IMR-90 (cell line): ENCODE data around the gene HES6. TPM values are rescaled to one million over a fixed set of nuclear protein-coding genes. Genes with fewer than 3 reads are reported as not detected.

Source experiments
- CEBPB ChIP-seq: IDR thresholded peaks from 2 replicates; pipeline ENCODE4 v1.6.1; 2012; ENCODE audit warnings: low read depth, low read length, improper control_type of control experiment
- MAFK ChIP-seq: IDR thresholded peaks from 2 replicates; pipeline ENCODE4 v1.6.1; 2012; ENCODE audit warnings: low read depth, low read length, improper control_type of control experiment
- MAZ ChIP-seq: IDR thresholded peaks from 2 replicates; pipeline ENCODE4 v1.6.1; 2012; ENCODE audit warnings: low read depth, mild to moderate bottlenecking, low read length, improper control_type of control experiment, moderate library complexity, borderline replicate concordance
- SMC3 ChIP-seq: fragments of 150-350 bp; IDR thresholded peaks from 2 replicates; pipeline ENCODE4 v1.6.1; 2016; ENCODE audit warnings: low read depth, mild to moderate bottlenecking, antibody characterized with exemption, low read length, moderate library complexity
- polyA plus RNA-seq, 3 experiments: library from polyadenylated mRNA; depleted of rRNA; stranded (reverse); fragments of >200 nt; gene quantifications; 2 replicates each; pipeline ENCODE4 v1.2.3, GENCODE V29; 2012; ENCODE audit warnings: low replicate concordance in 1 of 3
- total RNA-seq: library from RNA; depleted of rRNA; stranded (reverse); fragments of >200 nt; gene quantifications from 2 replicates; pipeline ENCODE4 v1.2.3, GENCODE V29; 2012

Gene HES6
- total and polyA plus RNA-seq, 2 of the 4 experiments (the other 2 are of a cell fraction) = 1.3 to 3.3 TPM

DNA sequence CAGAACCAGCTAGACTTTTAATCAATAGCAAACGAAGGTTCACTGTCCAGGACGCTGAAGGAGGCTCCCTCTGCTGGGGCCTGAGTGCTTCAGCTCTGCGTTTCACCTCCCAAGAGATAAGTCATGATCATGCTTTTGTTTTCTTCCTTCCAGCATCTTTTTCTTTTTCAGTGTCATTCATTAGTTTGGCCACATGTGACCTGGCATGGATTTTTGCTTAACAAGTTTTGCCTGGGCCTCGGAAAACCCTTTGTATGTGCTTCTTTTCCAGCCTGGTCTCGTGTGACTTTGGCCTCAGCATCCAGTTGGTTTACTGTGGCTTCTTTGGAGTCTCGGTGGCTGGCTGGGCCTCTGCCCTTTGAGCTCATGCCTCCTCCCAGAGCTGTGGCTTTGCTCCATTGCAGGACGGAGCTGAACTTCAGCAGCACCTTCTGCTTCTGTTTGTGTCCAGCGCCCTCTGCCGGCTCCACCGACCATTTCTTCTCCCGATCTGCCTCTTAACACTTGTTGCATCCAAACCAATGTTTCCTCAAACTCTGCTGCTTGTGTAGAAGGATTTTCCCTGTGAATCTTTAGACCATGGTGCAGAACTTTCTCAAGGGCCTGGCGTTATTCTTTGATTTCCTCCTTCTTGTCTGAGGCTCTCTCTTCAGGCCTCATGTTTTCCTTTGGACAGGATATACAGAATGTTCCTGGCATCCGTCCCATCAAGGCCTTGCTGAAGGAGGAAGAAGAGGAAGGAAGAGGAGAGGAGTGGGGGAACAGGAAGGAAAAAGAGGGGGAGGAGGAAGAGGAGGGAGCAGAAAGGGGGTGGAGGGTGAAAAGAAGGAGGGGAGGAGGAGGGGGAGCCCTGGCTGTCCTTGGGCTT lies 23.6 kb upstream of the HES6 start (continued):
- peak; percentile 56; the same call in 1 of the 2 replicates for TF ChIP-seq MAZ
- no peak for TF ChIP-seq CEBPB
- peak; percentile 77 for TF ChIP-seq SMC3
- no peak for TF ChIP-seq MAFK
